ENCODE measurements around the gene TBXAS1. TPM values are rescaled to one million over a fixed set of nuclear protein-coding genes. Genes with fewer than 3 reads are reported as not detected.

The TBXAS1 gene
- total RNA-seq, 1 donor from 2014 or later: 3.4 TPM

DNA sequence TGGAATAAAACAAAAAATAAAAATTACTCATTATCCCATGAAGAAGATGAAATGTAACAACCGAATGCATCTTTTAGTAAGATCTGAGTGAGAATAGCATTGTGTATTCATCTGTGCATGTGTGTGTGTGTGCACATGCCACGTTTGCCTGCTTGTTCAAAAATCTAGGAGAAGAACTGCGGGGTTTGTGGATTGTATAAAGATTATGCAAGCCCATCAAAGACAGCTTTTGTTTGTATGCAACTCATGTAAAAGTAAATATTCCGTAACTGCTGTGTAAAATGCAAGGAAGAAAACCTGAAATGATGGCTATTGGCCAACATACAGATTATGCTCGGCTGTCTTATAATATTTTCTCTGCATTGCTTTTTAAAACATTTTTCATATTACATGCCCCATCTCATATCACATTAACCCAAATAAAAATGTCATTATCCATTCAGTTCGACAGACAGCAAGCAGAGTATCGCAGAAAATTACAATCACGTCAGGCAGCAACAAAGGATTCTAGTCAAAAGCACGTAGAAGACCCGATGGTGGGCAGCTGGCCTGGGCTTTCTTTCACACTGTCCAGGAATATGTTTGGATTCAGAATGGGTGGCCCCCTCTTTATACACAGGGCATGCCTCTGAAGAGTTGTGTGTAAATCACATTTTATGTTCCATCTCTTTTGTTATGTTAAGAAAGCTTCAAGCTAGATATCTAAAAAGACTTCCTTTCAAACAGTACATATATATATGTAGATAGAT is 119.7 kb downstream of the TBXAS1 start:
- no peak for DNase-seq

DNA sequence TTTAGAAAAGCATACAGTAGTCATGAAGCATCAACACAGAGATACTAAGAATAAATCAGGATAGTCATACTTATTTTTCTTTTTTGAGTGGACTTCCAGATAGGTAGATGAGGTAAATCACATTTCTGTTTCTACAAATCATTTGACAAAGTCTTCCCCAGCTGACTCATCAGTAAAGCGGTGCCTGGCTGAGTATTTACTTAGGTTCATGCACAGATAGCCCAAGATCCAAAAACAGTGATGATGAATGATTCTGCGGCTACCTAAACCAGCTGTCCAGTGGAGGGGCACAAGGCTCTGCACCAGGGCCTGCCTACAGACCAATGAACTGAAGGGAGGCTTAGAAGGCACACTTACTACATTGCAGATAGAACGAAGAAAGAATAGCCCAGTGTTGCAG is 120.6 kb downstream of the TBXAS1 start:
- DNase-seq: no peak

DNA sequence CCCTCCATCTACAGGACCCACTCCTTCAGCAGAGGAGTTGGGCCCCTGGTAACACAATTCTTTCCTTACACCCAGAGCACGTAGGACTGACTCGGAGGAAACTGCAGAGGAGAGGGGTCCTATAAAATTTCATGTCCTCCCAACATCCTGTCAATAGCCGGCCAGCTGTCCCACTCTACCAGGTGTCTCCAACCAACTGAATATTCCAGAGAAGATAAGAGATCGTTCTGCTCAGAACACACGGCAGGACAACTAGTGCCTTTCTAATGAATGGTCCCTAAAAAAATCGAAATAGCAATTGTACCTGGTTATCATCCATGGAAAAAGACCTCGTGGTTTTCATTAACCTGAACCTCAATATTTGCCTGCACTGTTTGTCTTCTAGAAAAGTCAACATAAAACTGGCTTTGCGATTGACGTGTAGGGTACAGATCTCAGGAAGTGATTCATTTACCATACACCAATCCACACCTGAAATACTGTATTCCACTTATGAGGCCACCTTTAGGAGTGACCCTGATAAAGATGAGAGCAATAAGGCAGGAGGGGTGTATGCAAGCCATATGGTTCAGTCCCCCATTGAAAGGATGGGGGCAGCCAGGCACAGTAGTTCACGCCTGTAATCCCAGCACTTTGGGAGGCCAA is 121.9 kb downstream of the TBXAS1 start:
- DNase-seq: no peak

DNA sequence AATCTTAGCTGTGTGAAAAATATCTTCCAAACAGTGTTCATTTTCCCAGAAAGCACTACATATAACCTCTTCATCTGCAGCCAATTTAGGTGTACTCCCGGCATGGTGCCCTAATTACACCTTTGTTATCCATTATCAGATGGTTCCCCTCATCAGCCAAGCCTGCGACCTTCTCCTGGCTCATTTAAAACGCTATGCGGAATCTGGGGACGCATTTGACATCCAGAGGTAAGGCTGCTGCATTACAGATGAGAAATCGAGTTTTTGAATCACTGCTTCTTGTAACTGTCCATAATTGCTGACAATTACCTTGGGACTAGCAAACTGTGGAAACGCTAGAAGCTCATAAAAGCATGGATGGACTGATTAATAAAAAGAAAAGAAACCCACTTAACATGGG is 124.2 kb downstream of the TBXAS1 start:
- DNase-seq: no peak

DNA sequence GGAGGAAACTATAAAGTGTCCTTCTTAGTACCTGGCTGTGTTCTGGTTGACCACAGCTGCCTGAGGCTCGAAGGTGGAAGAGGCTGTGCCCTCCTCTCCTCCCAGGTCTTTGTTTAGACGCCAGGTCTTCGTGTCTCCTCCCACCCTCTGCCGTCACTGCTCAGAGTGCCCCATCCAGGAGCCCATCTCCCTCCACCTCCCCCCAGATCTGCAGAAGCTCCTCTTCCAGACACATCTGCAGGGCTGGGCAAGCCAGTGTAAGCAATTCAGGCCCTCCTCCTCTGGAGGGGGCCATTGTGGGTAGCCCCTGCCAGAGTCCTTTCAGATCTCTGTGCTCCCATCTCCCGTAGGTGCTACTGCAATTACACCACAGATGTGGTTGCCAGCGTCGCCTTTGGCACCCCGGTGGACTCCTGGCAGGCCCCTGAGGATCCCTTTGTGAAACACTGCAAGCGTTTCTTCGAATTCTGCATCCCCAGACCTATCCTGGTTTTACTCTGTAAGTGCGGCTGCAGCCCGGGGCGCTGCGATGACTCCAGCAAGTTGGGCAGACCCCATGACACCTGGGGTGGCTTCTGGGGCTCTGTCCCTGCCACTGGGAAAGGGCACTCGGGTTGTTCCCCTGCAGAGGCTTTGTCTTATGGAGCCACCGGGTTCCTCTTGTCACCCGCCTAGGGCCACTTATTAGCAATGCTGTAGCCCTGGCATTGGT is 126.2 kb downstream of the TBXAS1 start:
- no peak for DNase-seq

DNA sequence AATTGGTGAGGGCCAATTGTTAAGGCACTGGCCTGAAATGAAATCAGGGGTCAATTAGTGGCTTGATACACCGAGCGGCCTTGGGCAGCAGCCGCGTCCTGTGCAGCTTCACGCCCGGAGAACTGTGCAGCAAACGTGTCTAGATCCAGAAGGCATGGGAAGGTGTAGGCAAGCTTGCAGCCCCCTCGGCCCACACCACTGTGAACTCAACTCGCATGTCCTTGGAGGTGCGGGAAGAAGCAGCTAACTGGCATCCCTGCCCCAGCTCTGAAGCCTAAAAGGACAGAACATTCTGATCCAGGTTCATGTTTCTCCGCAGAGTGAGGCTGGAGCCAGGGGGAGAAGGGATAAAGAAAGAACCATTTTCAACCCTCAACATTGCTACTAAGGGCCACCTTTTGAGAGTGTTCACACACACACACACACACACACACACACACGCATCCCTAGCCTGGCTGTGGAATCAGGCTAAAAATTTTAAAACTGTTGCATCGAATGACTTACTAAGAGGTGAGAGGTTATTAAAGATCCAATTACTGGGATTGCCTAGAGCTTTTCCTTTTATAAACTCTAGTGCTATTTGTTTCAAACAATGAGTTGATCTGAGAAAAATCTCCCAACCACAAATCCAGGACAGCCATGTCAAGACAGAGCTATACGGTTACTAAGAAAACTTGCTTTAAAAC is 129.7 kb downstream of the TBXAS1 start:
- no peak for DNase-seq

DNA sequence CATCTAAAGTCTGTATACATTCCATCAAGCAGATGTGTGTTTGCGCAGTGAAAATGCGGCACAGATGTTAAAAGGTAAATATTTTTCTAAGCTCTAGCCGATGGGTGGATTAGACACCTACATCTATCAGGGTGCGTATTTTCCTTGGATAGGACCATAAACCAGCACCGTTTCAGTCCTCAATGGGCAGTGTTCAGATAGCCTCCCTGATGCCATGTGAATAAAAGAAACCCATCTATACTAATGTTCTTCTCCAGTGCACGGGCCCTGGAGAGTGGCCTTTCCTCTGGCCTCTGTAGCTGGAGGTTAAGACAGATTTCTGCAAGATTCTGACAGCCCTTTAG is 130.2 kb downstream of the TBXAS1 start:
- no peak for DNase-seq

DNA sequence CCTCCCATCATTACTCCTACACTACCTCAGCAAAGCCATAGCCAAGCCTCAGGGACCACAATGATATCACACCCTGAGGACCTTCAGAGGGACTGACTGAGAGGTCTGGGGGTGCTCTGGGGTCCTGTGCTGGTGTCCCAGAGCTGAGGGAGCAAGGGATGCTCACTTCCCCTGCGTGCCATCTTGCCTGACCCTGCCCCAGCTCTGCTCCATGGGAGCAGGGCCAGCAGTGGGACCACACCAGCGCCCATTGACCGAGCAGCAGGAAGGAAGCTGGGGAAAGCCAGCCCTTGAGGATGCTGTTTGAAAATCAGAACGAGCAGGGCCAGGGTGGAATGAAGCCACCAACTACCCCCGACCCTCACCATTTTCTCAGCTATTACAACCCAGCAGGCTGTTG is 130.7 kb downstream of the TBXAS1 start:
- DNase-seq: no peak

DNA sequence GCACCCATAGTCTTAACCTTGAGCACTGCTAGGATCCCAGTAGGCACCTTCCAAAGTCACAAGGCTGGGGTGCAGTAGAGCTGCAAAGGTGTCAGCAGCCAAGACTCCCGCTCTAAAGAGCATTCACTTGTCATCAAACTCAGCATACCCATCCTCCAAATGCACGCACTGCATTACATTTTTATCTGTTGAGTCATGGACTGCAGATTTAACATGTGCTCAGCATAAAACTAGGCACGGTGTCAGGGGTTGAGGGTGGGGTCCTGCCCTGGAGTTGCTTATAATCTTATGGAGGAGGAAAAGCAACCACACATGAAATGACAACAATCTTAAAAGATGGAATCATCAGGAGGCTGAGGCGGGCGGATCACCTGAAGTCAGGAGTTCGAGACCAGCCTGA is 131.1 kb downstream of the TBXAS1 start:
- no peak for DNase-seq

DNA sequence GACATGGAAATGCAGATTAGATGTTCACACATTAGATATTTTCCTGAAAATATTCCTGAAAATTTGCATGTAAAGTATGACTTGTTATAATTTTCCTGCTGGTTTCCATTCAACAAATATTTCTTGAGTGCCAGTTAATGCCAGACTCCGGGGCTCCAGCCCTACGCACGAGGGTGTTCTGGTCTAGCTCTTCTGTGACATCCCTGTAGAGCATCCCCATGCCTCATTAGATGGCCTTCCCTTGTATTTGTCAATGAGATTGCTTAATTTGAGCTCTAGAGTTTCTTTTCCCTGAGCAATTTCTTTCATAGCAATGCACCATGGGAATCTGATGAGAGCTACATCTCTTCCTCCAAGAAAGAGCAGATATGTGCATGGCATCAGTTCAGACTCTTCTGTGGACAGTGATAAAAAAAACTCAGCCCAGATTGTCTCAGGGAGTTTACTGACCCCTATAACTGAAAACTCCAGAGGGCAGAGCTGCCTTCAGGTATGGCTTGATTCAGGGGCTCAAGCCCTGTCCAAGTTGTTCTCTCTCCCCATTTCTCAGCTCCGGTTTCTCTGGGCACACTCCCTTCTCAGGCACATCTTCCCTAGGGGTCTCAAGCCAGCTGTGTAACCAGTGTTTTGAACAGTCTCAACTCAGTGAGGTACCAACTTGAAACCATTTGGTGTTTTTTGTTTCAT is 137.0 kb downstream of the TBXAS1 start:
- DNase-seq: no peak

DNA sequence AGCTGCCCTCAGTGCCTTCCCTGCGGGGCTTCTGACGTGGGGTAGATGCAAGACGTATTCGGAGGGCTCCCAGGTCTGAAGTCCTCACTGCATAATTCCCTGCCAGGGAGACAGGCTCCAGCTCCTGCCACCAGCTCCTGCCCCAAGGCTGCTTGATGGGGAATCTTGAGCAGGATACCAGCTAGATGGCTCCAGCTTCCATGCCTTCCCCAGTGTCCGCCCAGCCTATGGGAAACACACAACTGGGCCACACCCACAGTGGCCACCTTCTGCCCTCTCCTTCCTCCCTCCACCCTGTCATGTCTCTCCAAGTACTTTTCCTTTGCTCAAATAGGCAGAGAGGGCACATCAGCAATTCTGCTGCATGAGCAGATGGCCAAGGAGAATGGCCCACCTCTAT is 137.9 kb downstream of the TBXAS1 start:
- DNase-seq: no peak

DNA sequence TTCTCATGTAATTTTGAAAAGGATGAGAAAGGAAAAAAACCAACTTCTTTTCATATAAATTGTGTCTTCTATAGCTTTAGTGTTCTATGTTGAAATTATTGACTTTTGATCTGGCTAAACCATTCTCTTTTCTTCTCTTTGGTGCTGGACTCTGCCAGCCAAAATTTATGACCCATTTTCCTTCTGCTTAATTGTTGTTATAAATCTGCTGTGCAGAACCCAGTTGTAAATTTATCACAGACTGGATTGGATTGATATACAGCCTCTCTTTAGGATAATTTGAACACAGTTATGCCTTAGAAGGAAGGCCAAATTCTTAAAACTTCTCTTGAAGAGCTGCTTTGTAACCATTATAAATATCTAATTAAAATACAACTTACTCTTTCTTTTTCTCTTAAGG is 139.9 kb downstream of the TBXAS1 start:
- no peak for DNase-seq

DNA sequence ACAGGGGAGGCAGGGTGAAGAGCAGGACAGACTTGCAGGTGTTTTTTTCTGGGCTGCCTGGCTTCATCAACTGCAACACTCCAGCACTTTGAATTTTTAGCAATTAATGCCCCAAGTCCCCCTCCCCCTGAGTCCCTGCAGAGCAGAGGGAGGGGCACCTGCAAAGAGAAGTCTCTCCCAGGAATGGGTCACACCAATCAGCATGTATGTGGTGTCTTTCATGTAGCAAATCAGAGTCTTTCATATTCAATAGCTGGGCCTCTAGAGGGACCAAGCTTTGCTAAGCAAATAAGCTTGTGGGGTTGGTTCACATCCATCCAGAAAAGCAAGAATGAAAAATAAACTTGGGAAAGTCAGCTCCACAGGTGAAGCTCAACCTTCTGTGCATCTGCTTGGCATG is 143.0 kb downstream of the TBXAS1 start:
- no peak for DNase-seq

DNA sequence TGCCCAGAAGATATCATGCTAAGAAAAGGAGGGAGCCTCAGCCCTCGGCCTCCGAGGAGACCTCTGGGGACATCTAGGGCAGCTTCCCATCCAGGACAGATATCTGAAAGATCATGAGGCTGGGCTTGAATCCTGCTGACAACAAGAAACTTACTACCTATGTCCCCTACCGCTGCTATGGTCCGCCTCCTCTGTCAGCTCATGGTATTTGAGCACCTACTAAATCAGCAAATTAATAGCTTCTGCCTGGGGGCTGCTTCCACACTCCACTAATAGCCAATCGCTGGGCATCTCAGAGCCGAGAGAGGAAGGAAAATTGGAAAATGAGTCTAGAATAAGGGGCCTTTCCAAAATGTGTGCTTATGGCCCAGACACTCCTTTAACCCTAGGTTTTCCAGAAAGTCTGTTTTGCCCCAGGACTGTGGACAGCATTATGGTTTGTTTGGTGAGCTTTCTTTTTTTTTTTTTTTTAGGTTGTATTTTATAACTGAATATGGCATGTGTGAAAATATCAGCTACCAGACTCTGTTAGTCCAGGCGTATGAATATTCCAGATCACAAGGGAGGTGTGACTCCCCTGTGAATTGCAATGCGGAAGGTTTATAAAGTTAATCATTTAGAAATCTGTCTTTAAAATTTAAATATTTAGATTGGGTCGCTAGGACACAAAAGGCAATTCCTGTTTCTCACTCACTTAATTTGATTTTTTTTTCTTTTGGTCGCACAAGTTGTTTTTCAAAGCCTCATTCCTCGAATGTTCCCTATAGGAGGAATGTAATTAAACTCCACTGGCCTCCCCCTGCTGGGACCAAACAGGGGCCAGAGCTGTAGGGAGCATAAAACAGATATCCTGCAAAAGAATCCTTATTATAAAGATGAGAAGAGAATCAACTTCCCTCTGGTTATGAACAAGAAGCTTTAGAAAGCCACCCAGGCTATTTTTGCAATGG is 144.3 kb downstream of the TBXAS1 start:
- no peak for DNase-seq

DNA sequence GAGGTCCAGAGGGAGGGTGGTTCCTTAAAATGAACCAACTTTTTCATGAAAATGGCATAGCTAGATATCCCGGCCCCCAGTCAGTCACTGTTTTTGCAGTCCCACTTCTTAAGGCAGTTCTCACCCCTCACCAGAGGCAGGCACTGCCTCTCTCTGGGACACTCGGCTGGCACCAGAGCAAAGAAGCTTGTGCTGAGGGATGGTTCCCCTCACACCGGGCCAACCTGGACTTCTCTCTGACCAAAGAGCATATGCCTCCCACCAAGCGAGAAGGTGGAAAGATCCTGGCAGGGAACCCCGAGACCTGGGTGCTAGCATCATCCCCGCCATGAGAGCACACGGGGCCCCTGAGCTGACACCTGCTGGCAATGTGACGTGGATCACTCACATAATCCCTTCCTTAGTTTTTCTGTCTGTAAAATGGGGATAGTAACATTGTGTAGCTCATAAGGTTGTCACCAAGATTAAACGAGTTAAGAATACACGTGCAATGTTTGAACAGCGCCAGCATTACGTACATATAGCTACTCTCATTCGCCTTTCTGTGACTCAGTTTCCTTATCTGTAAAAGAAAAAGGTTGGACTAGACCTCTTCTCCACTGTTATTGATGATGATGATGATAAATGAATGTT is 145.2 kb downstream of the TBXAS1 start:
- DNase-seq: no peak

DNA sequence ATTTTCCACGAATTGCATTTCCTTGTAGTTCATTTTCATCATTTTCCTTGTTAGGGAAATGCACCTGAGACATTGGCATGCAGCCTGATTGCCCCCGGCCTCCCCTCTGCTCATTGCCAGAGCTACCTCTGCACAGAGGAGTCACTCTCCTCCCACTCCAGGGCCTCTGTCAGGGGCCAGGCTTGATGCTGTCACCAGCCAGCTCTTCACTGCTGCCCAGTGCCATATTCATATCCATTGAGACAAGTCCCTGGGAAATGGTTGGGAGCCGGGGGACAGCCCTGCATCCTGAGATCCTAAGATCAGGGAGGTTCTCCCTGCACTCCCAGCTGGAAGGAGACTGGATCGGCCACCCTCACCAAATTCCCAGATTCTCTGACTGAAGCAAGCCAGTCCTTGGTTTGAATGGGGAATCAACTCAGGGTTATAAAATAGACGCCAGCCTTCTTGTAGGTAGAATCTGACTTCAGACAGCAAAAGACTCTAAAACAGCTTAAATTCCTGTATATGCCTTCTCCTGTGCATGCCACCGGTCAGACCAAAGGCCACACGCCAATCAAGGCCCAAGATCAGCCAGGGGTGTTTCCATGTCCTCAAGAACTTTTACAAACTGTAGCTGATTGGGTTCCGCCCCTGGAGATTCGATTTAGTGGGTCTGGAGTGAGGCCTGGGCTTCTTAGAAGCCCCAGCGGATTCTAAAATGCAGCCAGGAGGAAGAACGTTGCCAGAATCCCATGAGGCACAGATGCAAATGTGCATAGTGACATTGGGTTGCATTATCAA is 147.2 kb downstream of the TBXAS1 start:
- no peak for DNase-seq

DNA sequence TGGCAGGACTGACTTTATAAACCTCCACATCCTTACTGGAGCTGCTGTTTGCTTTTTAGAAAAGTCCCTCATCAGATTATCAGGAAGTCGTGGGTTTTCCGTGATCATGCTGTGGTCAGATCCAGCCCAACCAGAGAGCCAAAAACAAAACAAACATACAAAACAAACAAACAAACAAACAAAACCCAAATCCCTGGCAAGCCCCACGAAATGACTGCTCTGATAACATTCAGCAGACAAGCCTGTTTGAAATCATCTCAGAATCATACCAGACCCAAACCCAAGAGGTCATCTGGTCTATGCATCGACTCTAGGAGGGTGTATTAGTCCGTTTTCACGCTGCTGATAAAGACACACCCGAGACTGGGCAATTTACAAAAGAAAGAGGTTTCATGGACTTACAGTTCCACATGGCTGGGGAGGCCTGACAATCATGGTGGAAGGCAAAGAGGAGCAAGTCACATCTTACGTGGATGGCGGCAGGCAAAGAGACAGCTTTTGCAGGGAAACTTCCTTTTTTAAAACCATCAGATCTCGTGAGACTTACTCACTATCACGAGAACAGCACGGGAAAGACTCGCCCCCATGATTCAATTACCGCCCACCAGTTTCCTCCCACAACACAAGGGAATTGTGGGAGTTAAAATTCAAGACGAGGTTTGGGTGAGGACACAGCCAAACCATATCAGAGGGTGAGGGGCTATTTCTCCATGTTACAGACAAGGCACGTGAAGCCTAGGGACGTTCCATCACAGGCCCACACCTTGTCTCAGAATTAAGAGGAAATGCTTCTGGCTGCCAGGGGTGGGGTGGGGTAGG is 148.0 kb downstream of the TBXAS1 start:
- DNase-seq: no peak

DNA sequence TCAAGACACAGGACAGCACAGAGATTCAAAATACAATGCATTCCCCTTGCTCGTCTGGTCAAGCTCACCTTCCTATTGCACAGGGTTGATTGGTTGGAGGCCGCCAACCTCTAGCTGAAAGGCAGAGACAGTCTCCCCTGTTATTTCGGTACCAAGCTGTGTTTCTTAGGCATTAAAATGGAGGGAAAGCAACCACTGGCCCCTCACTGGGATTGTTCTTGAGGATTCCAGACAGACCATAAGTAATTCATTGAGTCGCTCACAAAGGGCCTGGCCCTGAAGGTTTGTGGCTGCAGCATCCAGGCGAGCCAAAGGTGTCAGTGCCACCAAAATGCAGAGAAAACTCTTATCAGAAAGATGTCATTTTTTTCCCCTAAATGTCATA is 152.4 kb downstream of the TBXAS1 start:
- no peak for DNase-seq
